M059J (cell line): ENCODE measurements around the gene AOC3. TPM values are rescaled to one million over a fixed set of nuclear protein-coding genes. Genes with fewer than 3 reads are reported as not detected.

Experiments
- DNase-seq: peaks from one replicate; pipeline ENCODE4 v3.0.0-alpha.2; 2012; ENCODE audit warnings: low read depth
- total RNA-seq: library from RNA; depleted of rRNA; stranded (reverse); fragments of >200 nt; shearing (Covaris generic); gene quantifications from 2 replicates; pipeline ENCODE4 v1.2.3, GENCODE V29; 2014; rRNA removed

The AOC3 gene, protein sequence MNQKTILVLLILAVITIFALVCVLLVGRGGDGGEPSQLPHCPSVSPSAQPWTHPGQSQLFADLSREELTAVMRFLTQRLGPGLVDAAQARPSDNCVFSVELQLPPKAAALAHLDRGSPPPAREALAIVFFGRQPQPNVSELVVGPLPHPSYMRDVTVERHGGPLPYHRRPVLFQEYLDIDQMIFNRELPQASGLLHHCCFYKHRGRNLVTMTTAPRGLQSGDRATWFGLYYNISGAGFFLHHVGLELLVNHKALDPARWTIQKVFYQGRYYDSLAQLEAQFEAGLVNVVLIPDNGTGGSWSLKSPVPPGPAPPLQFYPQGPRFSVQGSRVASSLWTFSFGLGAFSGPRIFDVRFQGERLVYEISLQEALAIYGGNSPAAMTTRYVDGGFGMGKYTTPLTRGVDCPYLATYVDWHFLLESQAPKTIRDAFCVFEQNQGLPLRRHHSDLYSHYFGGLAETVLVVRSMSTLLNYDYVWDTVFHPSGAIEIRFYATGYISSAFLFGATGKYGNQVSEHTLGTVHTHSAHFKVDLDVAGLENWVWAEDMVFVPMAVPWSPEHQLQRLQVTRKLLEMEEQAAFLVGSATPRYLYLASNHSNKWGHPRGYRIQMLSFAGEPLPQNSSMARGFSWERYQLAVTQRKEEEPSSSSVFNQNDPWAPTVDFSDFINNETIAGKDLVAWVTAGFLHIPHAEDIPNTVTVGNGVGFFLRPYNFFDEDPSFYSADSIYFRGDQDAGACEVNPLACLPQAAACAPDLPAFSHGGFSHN
- total RNA-seq = 0.02 TPM in 1 of 2 replicates, not detected in the other

- no peak for DNase-seq
These were observed at the start of gene AOC3 for GRCh38 chr17:42850954-42851353. Gene AOC3 (plus strand): TSS chr17:42851199. CDS start chr17:42851344, 145 bp downstream.

- DNase-seq = no peak
These were observed 47.7 kb upstream of the AOC3 start for GRCh38 chr17:42803074-42803883.

DNA sequence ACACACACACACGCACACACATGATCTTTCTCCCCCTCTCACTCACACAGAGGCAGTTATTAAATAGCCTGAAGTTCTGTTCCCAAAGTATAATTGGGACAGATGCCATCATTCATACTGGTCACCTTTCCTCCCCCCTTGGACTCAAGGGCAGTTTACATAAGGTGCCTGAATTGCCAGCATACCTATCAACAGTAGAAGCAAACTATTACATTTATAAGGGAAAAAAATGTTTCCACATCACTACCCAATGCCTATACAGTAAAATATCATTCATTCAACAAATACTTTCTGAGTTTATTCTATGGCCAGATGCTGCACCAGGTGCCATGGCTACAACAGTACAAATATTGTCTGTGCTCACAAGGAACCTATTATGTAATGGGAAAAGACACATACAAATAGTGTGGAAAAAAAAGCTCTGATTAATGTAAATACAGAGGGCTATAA lies 46.1 kb upstream of the AOC3 start:
- no peak for DNase-seq

GRCh38 chr17:42806249-42806648 lies 44.8 kb upstream of the AOC3 start:
- DNase-seq = no peak

GRCh38 chr17:42809250-42809649 lies 41.7 kb upstream of the AOC3 start:
- peak; percentile 64 for DNase-seq

DNA sequence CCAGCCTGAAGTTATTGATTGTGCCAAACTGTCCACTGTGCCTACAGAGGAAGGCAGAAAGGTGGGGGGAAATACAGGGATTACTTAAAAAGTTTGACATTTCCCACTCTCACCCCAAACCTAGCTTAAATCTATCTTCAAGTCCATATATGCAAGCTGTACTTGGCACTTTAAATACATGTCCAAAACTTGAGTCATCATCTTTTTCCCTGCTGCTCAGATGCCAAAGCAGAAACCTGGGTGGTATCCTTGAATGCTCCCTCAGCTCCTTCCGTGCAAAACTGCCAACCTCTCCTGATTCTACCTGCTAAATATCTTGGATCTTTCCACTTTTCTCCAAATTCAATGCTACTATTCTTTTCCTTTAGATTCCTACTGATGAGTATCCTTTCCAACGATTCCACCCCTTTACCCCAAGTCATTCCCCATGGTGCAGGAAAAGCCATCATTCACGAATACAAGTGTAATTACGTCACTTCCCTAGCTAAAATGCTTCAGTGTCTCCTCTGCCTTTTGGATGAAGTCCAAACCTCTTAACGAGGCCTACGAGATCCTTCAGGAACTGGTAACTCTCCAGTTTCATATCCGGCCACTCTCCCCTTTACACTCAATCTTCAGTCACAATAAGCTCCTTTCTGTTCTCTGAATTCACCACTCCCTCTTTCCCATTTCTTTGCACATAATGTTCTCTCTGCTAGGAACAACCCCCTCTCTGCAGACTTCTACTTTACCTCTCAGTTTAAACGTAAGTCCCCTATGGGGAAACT lies 36.2 kb upstream of the AOC3 start:
- DNase-seq = peak; percentile 87

DNA sequence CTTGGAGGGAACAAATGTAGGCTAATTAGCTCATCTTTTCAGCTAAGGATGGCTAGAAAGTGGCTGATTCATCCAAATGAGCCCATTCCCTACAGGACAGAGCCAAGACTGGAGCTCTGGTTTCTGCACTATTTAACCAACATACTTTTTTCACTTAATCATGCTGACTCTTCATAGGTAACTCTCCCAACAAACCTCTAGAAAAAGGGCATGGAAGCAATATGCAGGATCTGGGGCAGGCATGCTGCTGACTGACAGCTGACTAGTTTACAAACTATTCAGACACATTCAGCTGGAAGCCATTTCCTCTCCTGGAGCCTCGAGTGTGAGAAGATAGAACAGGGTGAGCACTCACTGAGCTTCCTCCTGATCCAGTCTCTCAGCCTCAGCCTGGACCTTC lies 33.1 kb upstream of the AOC3 start:
- DNase-seq = peak; percentile 65

DNA sequence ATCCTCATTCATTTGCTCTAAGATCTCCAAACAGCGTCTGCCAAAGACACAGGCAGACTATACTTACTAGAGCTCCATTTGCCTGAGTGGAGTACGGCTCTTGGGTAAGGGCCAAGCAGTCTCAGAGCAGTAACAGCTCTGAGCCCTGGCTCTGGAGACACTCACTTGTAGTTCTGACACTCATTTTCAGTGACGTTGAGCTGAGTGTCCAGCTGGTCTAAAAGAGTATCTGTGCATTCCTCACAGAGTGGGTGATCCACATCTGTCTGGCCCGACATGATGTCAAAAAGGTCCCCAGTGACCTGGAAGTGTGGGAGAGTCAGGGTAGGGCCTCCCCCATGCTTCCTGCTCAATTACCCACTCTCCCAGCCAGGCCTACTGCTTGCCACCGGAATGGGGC lies 32.6 kb upstream of the AOC3 start:
- no peak for DNase-seq

- peak; percentile 53 for DNase-seq
These were observed 31.0 kb upstream of the AOC3 start for GRCh38 chr17:42819939-42820535.

DNA sequence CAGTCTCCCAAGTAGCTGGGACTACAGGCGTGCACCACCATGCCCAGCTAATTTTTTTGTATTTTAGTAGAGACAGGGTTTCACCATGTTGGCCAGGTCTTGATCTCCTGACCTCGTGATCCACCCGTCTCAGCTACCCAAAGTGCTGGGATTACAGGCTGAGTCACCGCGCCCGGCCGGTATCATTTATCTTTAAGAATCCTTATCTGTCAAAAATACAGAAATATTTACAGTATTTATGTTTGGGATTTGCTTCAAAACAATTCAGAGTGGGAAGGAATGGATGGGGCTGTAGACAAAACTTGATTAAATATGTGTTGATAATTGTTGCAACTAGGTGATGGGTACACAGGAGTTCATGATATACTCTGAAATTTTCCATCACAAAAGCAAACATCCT lies 29.8 kb upstream of the AOC3 start:
- DNase-seq = no peak

DNA sequence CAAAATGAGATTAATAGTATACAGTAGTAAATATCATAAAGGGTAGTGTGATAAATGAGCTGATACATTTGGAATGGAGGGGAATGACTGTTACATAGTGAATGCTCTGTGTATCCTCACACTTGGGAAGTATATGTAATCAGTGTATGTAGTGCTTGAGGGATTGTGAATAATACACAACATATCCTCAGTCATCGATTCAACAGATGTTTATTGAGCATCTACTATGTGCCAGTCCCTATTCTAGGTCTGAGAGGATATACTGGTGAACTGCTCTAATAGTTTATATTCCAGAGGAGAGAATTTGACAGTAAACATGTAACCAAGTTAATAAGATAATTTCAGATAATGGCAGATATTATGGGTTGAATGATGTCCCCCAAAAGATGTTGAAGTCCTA lies 23.5 kb upstream of the AOC3 start:
- DNase-seq = no peak

DNA sequence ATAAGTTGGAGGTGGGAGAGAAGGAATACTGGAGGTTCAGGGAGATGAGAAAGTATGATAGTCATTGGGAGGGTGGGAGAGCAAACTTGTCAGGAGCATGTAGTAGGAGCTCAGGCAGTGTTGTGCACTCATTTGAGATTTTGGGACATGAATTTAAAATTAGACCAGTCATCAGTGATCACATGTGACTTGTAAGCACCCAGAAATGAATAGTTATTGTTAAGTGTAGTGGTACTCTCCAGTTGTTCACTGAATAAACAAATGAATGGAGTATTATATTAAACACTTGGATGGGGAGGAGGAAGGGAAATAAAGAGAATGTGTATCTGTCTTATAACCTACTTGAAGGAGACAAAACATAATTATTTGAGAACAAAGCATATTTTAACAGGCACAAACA lies 20.0 kb upstream of the AOC3 start:
- DNase-seq = no peak

DNA sequence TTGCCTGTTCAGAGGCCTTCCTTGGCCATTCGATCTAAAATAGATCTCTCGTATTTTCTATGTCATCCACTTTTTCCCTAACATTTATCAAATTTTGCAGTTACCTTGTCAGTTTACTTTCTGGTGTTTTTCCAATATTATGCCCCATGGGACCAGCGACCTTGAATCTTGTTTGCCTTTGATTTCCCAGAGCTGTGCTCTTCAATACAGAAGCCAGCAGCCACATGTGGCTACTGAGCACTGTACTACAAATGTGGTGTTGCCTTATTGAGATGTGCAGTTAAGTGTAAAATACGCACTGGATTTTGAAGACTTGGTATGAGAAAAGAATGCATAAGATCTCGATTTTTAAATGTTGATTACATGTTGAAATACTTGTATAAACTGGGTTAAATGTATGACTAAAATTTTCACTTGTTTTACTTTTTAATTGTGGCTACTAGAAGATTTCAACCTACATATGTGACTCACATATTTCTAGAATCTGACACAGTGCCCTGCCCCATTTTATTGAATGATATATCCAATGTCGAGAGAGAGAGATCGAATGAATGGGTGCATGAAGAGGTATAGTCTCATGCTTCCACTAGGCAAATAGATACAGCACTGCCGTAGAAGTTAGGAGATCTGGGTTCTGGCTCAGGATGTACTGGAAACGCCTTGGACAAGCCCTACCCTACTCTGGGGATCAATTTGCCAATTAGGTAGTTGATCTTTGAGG lies 18.6 kb upstream of the AOC3 start:
- DNase-seq = no peak

GRCh38 chr17:42832934-42833766 lies 17.8 kb upstream of the AOC3 start, which contains the start of gene PSME3:
Gene PSME3 (plus strand): TSS chr17:42833397. CDS start chr17:42833632, 235 bp downstream.
- peak; percentile 84 for DNase-seq

DNA sequence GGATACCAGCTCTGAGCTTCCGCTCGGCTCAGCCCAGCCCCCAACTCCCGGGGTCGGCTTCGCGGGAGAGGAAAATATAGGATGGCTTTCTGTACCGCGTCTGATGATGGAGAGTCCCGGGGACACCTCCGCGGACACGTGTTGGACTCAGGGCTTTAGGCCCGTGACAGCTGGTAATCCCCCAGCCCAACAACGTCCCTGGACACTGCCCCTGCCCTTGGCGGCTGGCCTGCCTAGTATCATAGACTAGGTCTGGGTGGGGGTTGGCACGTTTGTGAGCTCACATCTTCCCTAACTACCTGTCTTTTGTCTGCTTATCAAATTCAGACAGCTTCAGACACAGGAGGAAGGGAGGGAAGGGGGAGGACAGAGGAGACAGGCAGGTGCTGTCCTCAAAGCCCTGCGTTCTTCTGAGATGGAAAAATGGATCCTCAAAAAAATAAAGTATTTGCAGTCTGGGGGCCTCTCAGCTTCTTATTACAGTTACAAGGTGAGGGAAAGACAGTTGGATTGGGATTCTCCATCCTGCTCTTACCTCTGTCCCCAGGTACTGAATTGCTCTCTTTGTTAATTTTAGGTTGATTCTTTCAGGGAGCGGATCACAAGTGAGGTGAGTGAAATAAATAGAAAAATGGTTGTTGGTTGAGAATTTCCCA lies 17.1 kb upstream of the AOC3 start:
- DNase-seq = no peak

DNA sequence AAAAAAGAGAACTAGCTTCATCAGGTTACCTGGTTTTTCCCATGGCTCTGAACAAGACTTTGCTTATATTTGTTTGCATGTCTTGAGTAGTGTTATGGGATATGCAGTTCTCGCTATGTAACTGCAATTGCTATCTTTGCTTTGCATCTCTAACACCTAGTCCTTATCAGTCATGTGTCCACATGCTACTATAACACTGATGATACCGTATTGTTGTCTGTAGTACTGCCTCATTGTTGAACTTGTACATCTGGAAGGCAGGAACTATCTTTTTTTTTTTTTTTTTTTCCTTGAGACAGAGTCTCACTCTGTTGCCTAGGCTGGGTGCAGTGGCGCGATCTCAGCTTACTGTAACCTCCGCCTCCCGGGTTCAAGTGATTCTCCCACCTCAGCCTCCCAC lies 15.3 kb upstream of the AOC3 start:
- DNase-seq = no peak

DNA sequence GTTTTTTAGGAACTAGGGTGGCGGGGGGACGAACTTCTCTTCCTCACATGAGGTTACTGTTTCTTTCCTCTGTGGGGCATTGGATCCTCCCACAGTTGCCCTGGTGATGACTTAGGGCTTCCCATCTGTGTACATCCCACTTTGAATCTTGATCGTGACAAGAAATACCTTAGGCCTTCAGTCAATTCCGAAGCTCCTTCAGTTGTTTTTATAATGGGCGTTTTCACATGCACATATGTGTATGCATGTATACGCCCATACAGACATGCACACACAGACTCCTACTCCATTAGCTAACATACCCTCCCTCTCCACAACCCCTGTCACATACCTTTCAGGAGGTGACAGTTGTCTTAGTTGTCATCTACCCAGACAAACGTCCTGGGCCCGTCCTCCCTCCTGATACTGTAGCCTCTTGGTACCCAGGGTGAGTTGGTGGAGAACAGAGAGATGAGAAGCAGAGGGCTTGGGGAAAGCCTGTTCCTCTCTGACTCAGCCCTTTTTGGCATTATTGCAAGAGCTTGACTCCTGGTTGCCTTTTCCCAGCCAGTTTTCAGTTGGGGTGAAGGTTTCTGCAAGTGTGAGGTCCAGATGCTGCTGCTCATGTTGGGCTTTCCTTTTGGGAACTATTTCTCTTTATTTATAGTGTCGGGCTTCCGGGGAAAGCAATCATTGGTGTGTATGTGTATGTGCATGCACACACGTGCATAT lies 8.9 kb upstream of the AOC3 start:
- DNase-seq = peak; percentile 36

DNA sequence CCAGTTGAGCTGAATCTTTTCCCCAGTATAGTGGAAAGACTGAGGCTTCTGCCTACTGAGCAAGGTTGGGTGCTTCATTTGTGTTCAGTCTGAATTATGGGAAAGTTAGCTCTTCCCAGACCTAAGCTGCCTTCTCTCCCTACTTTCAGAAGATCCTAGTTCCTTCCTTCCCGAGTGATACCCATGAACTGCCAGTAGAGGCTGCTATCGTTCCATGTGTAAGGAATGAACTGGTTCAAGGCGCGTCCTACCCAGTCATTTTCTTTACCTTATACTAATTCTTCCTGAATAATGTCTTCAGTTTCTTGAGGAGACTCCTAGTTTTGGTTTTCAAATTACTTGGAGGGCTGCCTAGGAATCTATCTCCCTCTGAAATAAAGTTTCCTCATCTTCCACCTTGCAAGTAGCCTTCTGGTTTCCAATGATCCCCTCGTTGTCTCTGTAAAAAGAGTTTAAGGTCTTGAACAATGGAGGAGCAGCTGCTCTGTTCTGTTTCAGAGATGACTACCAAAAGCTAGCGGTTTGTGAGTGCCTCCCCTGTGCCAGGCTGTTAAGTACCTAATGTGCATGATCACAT lies 7.6 kb upstream of the AOC3 start:
- peak; percentile 59 for DNase-seq
